GM18870 (cell line): ENCODE data around the gene MICALL2.

Experiments
- ATAC-seq: cut with Tn5 transposase; IDR thresholded peaks from one replicate; pipeline ENCODE4 v1.9.1; 2021; ENCODE audit warnings: moderate library complexity; ENCODE audit not compliant: unreplicated experiment

Gene MICALL2

GRCh38 chr7:1419310-1419634 lies 40.0 kb downstream of the MICALL2 start:
- no peak for ATAC-seq

GRCh38 chr7:1418505-1419309 lies 40.6 kb downstream of the MICALL2 start:
- ATAC-seq: no peak

- no peak for ATAC-seq
Observed at GRCh38 chr7:1415389-1415990, 43.8 kb downstream of the MICALL2 start.

GRCh38 chr7:1413936-1414639 lies 45.2 kb downstream of the MICALL2 start:
- no peak for ATAC-seq

- no peak for ATAC-seq
Observed at GRCh38 chr7:1412322-1413261, 46.7 kb downstream of the MICALL2 start.

GRCh38 chr7:1411414-1411813 lies 47.9 kb downstream of the MICALL2 start:
- no peak for ATAC-seq

- no peak for ATAC-seq
Observed at GRCh38 chr7:1410992-1411391, 48.3 kb downstream of the MICALL2 start.

GRCh38 chr7:1409555-1409954 lies 49.7 kb downstream of the MICALL2 start:
- no peak for ATAC-seq

- ATAC-seq: no peak
Observed at GRCh38 chr7:1408466-1408865, 50.8 kb downstream of the MICALL2 start.

- no peak for ATAC-seq
Observed at GRCh38 chr7:1407892-1408291, 51.4 kb downstream of the MICALL2 start.

- ATAC-seq: no peak
Observed at GRCh38 chr7:1404898-1405548, 54.2 kb downstream of the MICALL2 start.

- ATAC-seq: no peak
Observed at GRCh38 chr7:1404460-1404809, 54.8 kb downstream of the MICALL2 start.

- no peak for ATAC-seq
Observed at GRCh38 chr7:1403638-1404459, 55.4 kb downstream of the MICALL2 start.

GRCh38 chr7:1402791-1403637 lies 56.3 kb downstream of the MICALL2 start:
- ATAC-seq: no peak

- no peak for ATAC-seq
Observed at GRCh38 chr7:1402110-1402790, 57.0 kb downstream of the MICALL2 start.

- ATAC-seq: no peak
Observed at GRCh38 chr7:1401011-1401410, 58.3 kb downstream of the MICALL2 start.

- no peak for ATAC-seq
Observed at GRCh38 chr7:1400371-1400770, 58.9 kb downstream of the MICALL2 start.
